Natural killer cell (primary cell): ENCODE measurements around the gene LRRC71. TPM values are rescaled to one million over a fixed set of nuclear protein-coding genes. Genes with fewer than 3 reads are reported as not detected.
A peak's percentile ranks its signal among the peaks of the same experiment; 100 is the strongest.

ENCODE experiments used
- ATAC-seq, 3 donors: fragments of 150-1000 bp in 2 of 3; fragments of 200-7000 bp in 1 of 3; cut with Tn5 transposase; 1 replicate in 1 of 3; 2 replicates in 2 of 3; pipeline ENCODE4 v1.10.0; 2021; ENCODE audit warnings: mild to moderate bottlenecking in 2 of 3, moderate library complexity in 2 of 3
- DNase-seq, 2 donors: peaks; one replicate each; pipeline versions ENCODE4 v3.0.0 to v3.0.0-alpha.2; 2013 to 2021; ENCODE audit warnings: mixed read lengths in 1 of 2
- H3K27ac ChIP-seq: one replicate; pipeline ENCODE4 v1.5.1; 2013; ENCODE audit warnings: mild to moderate bottlenecking, low read length
- H3K27me3 ChIP-seq: one replicate; pipeline ENCODE4 v1.6.1; 2013; ENCODE audit warnings: low read length; ENCODE audit not compliant: control insufficient read depth, insufficient read depth
- H3K36me3 ChIP-seq: one replicate; pipeline ENCODE4 v1.6.1; 2013; ENCODE audit warnings: low read length; ENCODE audit not compliant: control insufficient read depth, insufficient read depth
- H3K4me1 ChIP-seq: one replicate; pipeline ENCODE4 v1.6.1; 2013; ENCODE audit warnings: low read length; ENCODE audit not compliant: control insufficient read depth, insufficient read depth
- H3K4me3 ChIP-seq: one replicate; pipeline ENCODE4 v1.5.1; 2013; ENCODE audit warnings: low read length
- H3K9me3 ChIP-seq: one replicate; pipeline ENCODE4 v1.6.1; 2013; ENCODE audit warnings: low read length; ENCODE audit not compliant: control insufficient read depth, insufficient read depth
- H3K27ac Mint-ChIP-seq, 2 donors: one replicate each; pipeline ENCODE4 v1.8.0; 2022; ENCODE audit warnings: mild to moderate bottlenecking in 2 of 2, mixed read lengths in 2 of 2, moderate library complexity in 1 of 2
- H3K27me3 Mint-ChIP-seq, 2 donors: one replicate each; pipeline ENCODE4 v1.8.0; 2022; ENCODE audit warnings: low read depth in 2 of 2, mixed read lengths in 2 of 2
- H3K36me3 Mint-ChIP-seq: one replicate; pipeline ENCODE4 v1.8.0; 2022; ENCODE audit warnings: mixed read lengths
- H3K4me1 Mint-ChIP-seq, 2 donors: one replicate each; pipeline ENCODE4 v1.8.0; 2022; ENCODE audit warnings: mixed read lengths in 2 of 2
- H3K4me3 Mint-ChIP-seq: one replicate; pipeline ENCODE4 v1.8.0; 2022; ENCODE audit warnings: mild to moderate bottlenecking, moderate library complexity, mixed read lengths
- H3K9me3 Mint-ChIP-seq, 2 donors: one replicate each; pipeline ENCODE4 v1.8.0; 2022; ENCODE audit warnings: mixed read lengths in 2 of 2
- CTCF ChIP-seq: fragments of 200-600 bp; IDR thresholded peaks from one replicate; pipeline ENCODE4 v1.8.0; 2022; ENCODE audit warnings: antibody characterized with exemption
- WGBS: methylation state at CpG from one replicate; pipeline ENCODE4 v1.1.7; 2013; ENCODE audit warnings: missing lambda C conversion rate; ENCODE audit not compliant: insufficient coverage; 5-methylcytosine and 5-hydroxymethylcytosine counted together
- intact Hi-C: fragments of 100-400 bp; cut with micrococcal nuclease; formaldehyde crosslinking; loops from one replicate; pipeline ENCODE4 v1.14.2; 2022
- total RNA-seq, 4 donors: library from RNA; stranded (reverse); fragments of 120-200 nt in 1 of 4; gene quantifications; one replicate each; pipeline versions ENCODE4 v1.2.3 to v1.2.4, GENCODE V29; 2013 to 2022

LRRC71 gene
- total RNA-seq, 3 donors from 2014 or later (not counting 1 experiment from before 2014, with no cell fraction given) = not detected

GRCh38 chr1:156908541-156908940 lies 11.9 kb upstream of the LRRC71 start:
- Histone ChIP-seq H3K36me3 (no peaks in the 10 kb centered on the region), H3K4me1 (peaks cover 3% of the 10 kb centered on the region), H3K4me3 (no peak overlapping the region), H3K9me3 (no peaks in the 10 kb centered on the region), H3K27ac (no peak overlapping the region), H3K27me3 (no peaks in the 10 kb centered on the region)
- intact Hi-C loops = no loop called here
- no peak for TF ChIP-seq CTCF
- Mint-ChIP-seq H3K27ac (no peak overlapping the region), H3K4me1 (peaks cover 0 to 3% of the 10 kb centered on the region in 2 donors), H3K4me3 (no peak overlapping the region), H3K9me3 (no peaks in the 10 kb centered on the region), H3K36me3 (no peaks in the 10 kb centered on the region), H3K27me3 (peaks cover 0 to 7% of the 10 kb centered on the region in 2 donors)
- ATAC-seq (no peak), DNase-seq (no peak)
- 91% methylated on average over 29 of the region's 29 CpGs for WGBS

DNA sequence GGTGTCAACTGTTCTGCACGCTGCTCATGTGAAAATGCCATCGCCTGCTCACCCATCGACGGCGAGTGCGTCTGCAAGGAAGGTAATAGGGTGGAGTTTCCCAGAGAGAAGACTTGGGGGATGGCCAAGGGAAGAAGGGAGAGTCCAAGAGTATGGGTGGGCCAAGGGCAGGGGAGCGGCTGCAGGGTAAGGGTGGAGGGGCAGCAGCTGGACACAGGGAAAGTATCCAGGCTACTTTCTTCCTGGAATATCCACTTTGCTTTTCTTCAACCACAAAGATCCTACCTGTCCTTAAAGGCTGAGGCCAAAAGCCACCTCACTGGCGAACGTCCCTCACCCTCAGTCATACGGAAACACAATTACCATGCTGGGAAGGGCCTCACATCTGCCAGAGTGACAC lies 11.5 kb upstream of the LRRC71 start:
- H3K27me3 Mint-ChIP-seq = peaks cover 0 to 7% of the 10 kb centered on the region in 2 donors
- no peak for DNase-seq

GRCh38 chr1:156909671-156910070 lies 10.8 kb upstream of the LRRC71 start:
- Mint-ChIP-seq H3K4me1 (peaks cover 0 to 3% of the 10 kb centered on the region in 2 donors), H3K4me3 (no peak overlapping the region), H3K36me3 (no peaks in the 10 kb centered on the region), H3K27ac (no peak overlapping the region), H3K27me3 (peaks cover under 1 to 7% of the 10 kb centered on the region in 2 donors), H3K9me3 (no peaks in the 10 kb centered on the region)
- ATAC-seq (no peak), DNase-seq (no peak)
- H3K27ac ChIP-seq = no peak overlapping the region
- H3K9me3 ChIP-seq = no peaks in the 10 kb centered on the region
- TF ChIP-seq CTCF = no peak
- peaks cover 3% of the 10 kb centered on the region for H3K4me1 ChIP-seq
- no peaks in the 10 kb centered on the region for H3K36me3 ChIP-seq
- 85% methylated on average over 5 of the region's 5 CpGs for WGBS
- intact Hi-C loops = no loop called here
- no peaks in the 10 kb centered on the region for H3K27me3 ChIP-seq
- no peak overlapping the region for H3K4me3 ChIP-seq

More for the DNA sequence above, 11.5 kb upstream of the LRRC71 start:
- Mint-ChIP-seq H3K9me3 (no peaks in the 10 kb centered on the region), H3K36me3 (no peaks in the 10 kb centered on the region), H3K4me1 (peaks cover 0 to 3% of the 10 kb centered on the region in 2 donors), H3K27ac (no peak overlapping the region), H3K4me3 (no peak overlapping the region)
- ATAC-seq = no peak
- 92% methylated on average over 9 of the region's 10 CpGs for WGBS
- intact Hi-C loops = no loop called here
- H3K36me3 ChIP-seq = no peaks in the 10 kb centered on the region
- no peaks in the 10 kb centered on the region for H3K9me3 ChIP-seq
- no peak overlapping the region for H3K27ac ChIP-seq
- TF ChIP-seq CTCF = no peak
- no peak overlapping the region for H3K4me3 ChIP-seq
- no peaks in the 10 kb centered on the region for H3K27me3 ChIP-seq
- peaks cover 3% of the 10 kb centered on the region for H3K4me1 ChIP-seq

GRCh38 chr1:156910309-156910782 lies 10.1 kb upstream of the LRRC71 start:
- Mint-ChIP-seq H3K4me1 (peaks cover 0 to 3% of the 10 kb centered on the region in 2 donors), H3K36me3 (no peaks in the 10 kb centered on the region), H3K27me3 (peaks cover 7 to 8% of the 10 kb centered on the region in 2 donors), H3K9me3 (no peaks in the 10 kb centered on the region), H3K27ac (no peak overlapping the region), H3K4me3 (no peak overlapping the region)
- H3K27me3 ChIP-seq = no peaks in the 10 kb centered on the region
- no peaks in the 10 kb centered on the region for H3K36me3 ChIP-seq
- intact Hi-C loops = no loop called here
- H3K9me3 ChIP-seq = no peaks in the 10 kb centered on the region
- H3K27ac ChIP-seq = no peak overlapping the region
- 80% methylated on average over 11 of the region's 18 CpGs for WGBS
- H3K4me3 ChIP-seq = no peak overlapping the region
- TF ChIP-seq CTCF = peak; percentile 78
- ATAC-seq = peak; percentile 54 to 72 (median 69)
- H3K4me1 ChIP-seq = peaks cover 3% of the 10 kb centered on the region
- peak; percentile 48 to 79 for DNase-seq
